Measurements from ENCODE around the gene UROC1.

Gene UROC1

GRCh38 chr3:126438746-126439145 lies 78.8 kb downstream of the UROC1 start:
- DNase-seq, result no peak

- DNase-seq, result no peak
Observed at GRCh38 chr3:126438186-126438585, 79.4 kb downstream of the UROC1 start.

GRCh38 chr3:126436826-126437717 lies 80.5 kb downstream of the UROC1 start:
- DNase-seq, result no peak

- DNase-seq, result no peak
Observed at GRCh38 chr3:126435456-126436315, 81.9 kb downstream of the UROC1 start.

GRCh38 chr3:126434931-126435411 lies 82.6 kb downstream of the UROC1 start:
- DNase-seq, result no peak

- no peak for DNase-seq
Observed at GRCh38 chr3:126434264-126434590, 83.3 kb downstream of the UROC1 start.

GRCh38 chr3:126433496-126434263 lies 83.9 kb downstream of the UROC1 start:
- no peak for DNase-seq

GRCh38 chr3:126433105-126433430 lies 84.5 kb downstream of the UROC1 start:
- no peak for DNase-seq

GRCh38 chr3:126432361-126433104 lies 85.0 kb downstream of the UROC1 start:
- no peak for DNase-seq

Measured in CD4-positive, alpha-beta T cell treated with Interleukin-17A for 4 hours (primary cell).